GM12878 (cell line): ENCODE measurements around the gene TSKU. TPM values are rescaled to one million over a fixed set of nuclear protein-coding genes. Genes with fewer than 3 reads are reported as not detected.
A peak's percentile ranks its signal among the peaks of the same experiment; 100 is the strongest.

ENCODE experiments used
- ATAC-seq: fragments of 200-7000 bp; cut with Tn5 transposase; 3 replicates; pipeline ENCODE4 v1.9.1; 2020; ENCODE audit warnings: mild to moderate bottlenecking, moderate library complexity
- BruUV-seq: library from RNA; stranded (reverse); fragments of 400-500 nt; replicated peaks from 2 replicates; lab custom pipeline; 2021; lab: Mats Ljungman, UMichigan
- CTCF ChIA-PET: fragments of 300-600 bp; sonication (Branson Sonifier 250); formaldehyde crosslinking; extraction: SDS; loops from one replicate; lab custom pipeline; 2021; ENCODE audit warnings: inconsistent platforms; lab: Yijun Ruan, JAX
- POLR2A ChIA-PET: fragments of 350-600 bp; formaldehyde crosslinking; extraction: SDS; loops from one replicate; lab custom pipeline; 2021; ENCODE audit warnings: inconsistent platforms; lab: Charles Lee
- RAD21 ChIA-PET: fragments of 300-600 bp; sonication (Branson Sonifier 250); formaldehyde crosslinking; loops from one replicate; lab custom pipeline; 2023; ENCODE audit warnings: antibody characterized with exemption; ENCODE audit not compliant: unreplicated experiment; lab: Charles Lee
- SMC1A ChIA-PET: fragments of 300-600 bp; sonication (Branson Sonifier 250); formaldehyde crosslinking; loops from one replicate; lab custom pipeline; 2023; ENCODE audit not compliant: unreplicated experiment, uncharacterized antibody; lab: Charles Lee
- DNase-seq: peaks from one replicate; pipeline ENCODE4 v3.0.0-alpha.2; 2011; ENCODE audit warnings: low read depth, low spot score
- FAIRE-seq: peaks from 3 replicates; lab custom pipeline; 2011; peaks lifted over from hg19 to GRCh38; lab: Jason Lieb, UNC
- H2AFZ ChIP-seq: 2 replicates; pipeline ENCODE4 v1.6.0; 2011; ENCODE audit warnings: low read depth, low read length, control low read depth; ENCODE audit not compliant: control insufficient read depth
- H3K27ac ChIP-seq: 2 replicates; pipeline ENCODE4 v1.5.1; 2011; ENCODE audit warnings: control low read depth; ENCODE audit not compliant: control insufficient read depth, insufficient read depth
- H3K27me3 ChIP-seq, 2 experiments: replicated peaks in 1 of 2; 2 replicates each; pipeline versions ENCODE4 v1.6.0 to v1.6.1; 2011; ENCODE audit warnings: low read length in 1 of 2; ENCODE audit not compliant: control insufficient read depth in 2 of 2, insufficient read depth in 2 of 2
- H3K36me3 ChIP-seq, 2 experiments: 2 replicates each; pipeline ENCODE4 v1.5.1; 2011; ENCODE audit warnings: low read length in 1 of 2; ENCODE audit not compliant: control insufficient read depth in 2 of 2, insufficient read depth in 2 of 2
- H3K4me1 ChIP-seq: 2 replicates; pipeline ENCODE4 v1.6.1; 2011; ENCODE audit warnings: mild to moderate bottlenecking, low read length, moderate library complexity, mixed read lengths; ENCODE audit not compliant: control insufficient read depth, insufficient read depth
- H3K4me2 ChIP-seq: 2 replicates; pipeline ENCODE4 v1.6.0; 2011; ENCODE audit warnings: control low read depth; ENCODE audit not compliant: control insufficient read depth, insufficient read depth
- H3K4me3 ChIP-seq: fragments of 200-600 bp; sonication (generic); 2 replicates; pipeline ENCODE4 v1.5.1; 2016
- H3K79me2 ChIP-seq: 2 replicates; pipeline ENCODE4 v1.6.0; 2011; ENCODE audit warnings: low read length; ENCODE audit not compliant: control insufficient read depth, insufficient read depth
- H3K9ac ChIP-seq: 2 replicates; pipeline ENCODE4 v1.8.0; 2011; ENCODE audit warnings: low read length, control low read depth, mixed read lengths; ENCODE audit not compliant: control insufficient read depth, insufficient read depth
- H3K9me3 ChIP-seq: replicated peaks from 3 replicates; pipeline ENCODE4 v1.5.1; 2011; ENCODE audit warnings: mild to moderate bottlenecking, low read length; ENCODE audit not compliant: control insufficient read depth, insufficient read depth
- H4K20me1 ChIP-seq: 2 replicates; pipeline ENCODE4 v1.6.0; 2011; ENCODE audit not compliant: control insufficient read depth, insufficient read depth
- CTCF ChIP-seq, 3 experiments: IDR thresholded peaks in 2 of 3; conservative IDR thresholded peaks in 1 of 3; 2 replicates each; pipeline ENCODE4 v1.5.1; 2011; ENCODE audit warnings: low read depth in 3 of 3, low read length in 3 of 3, mild to moderate bottlenecking in 3 of 3, control low read depth in 2 of 3, moderate library complexity in 2 of 3, inconsistent platforms in 1 of 3, mixed read lengths in 1 of 3; ENCODE audit not compliant: control insufficient read depth in 2 of 3, insufficient read depth in 1 of 3; ENCODE audit errors: extremely low read depth in 1 of 3
- DPF2 ChIP-seq: fragments of 450-650 bp; IDR thresholded peaks from 2 replicates; pipeline ENCODE4 v1.6.1; 2017; ENCODE audit warnings: mild to moderate bottlenecking
- EP300 ChIP-seq, 2 experiments: fragments of 150-350 bp in 1 of 2; IDR thresholded peaks; 2 replicates each; pipeline ENCODE4 v1.6.1; 2011 to 2012; ENCODE audit warnings: low read depth in 2 of 2, low read length in 2 of 2, borderline replicate concordance in 1 of 2, improper control_type of control experiment in 1 of 2, inconsistent platforms in 1 of 2; ENCODE audit not compliant: control insufficient read depth in 1 of 2
- HDAC6 ChIP-seq: fragments of 200-600 bp; sonication (generic); IDR thresholded peaks from one replicate; pipeline ENCODE4 v1.8.0; 2017; ENCODE audit warnings: antibody characterized with exemption; ENCODE audit not compliant: unreplicated experiment
- IRF3 ChIP-seq: fragments of 450-650 bp; IDR thresholded peaks from 2 replicates; pipeline ENCODE4 v1.6.1; 2014; ENCODE audit warnings: mild to moderate bottlenecking
- JUNB ChIP-seq: IDR thresholded peaks from 2 replicates; pipeline ENCODE4 v1.6.1; 2016; ENCODE audit warnings: antibody characterized with exemption, mild to moderate bottlenecking
- PKNOX1 ChIP-seq: fragments of 450-650 bp; IDR thresholded peaks from 2 replicates; pipeline ENCODE4 v1.6.1; 2016; ENCODE audit warnings: mild to moderate bottlenecking
- RAD21 ChIP-seq: IDR thresholded peaks from 2 replicates; pipeline ENCODE4 v1.6.1; 2011; ENCODE audit warnings: mild to moderate bottlenecking, low read depth, low read length, moderate library complexity; ENCODE audit not compliant: insufficient read depth
- SMC3 ChIP-seq: IDR thresholded peaks from 2 replicates; pipeline ENCODE4 v1.6.1; 2011; ENCODE audit warnings: low read length, improper control_type of control experiment, borderline replicate concordance
- YY1 ChIP-seq: IDR thresholded peaks from 2 replicates; pipeline ENCODE4 v1.6.1; 2011; ENCODE audit warnings: low read depth, mild to moderate bottlenecking, low read length
- WGBS: methylation state at CpG from one replicate; pipeline ENCODE4 v1.1.6; 2016; ENCODE audit warnings: low lambda C conversion rate; ENCODE audit not compliant: insufficient replicate concordance, insufficient coverage; ENCODE audit errors: missing lambda C conversion rate; 5-methylcytosine and 5-hydroxymethylcytosine counted together
- in situ Hi-C: fragments of 300-500 bp; cut with MboI; formaldehyde crosslinking; loops from 9 replicates; pipeline ENCODE4 v1.14.3; 2018; ENCODE audit warnings: mixed read lengths
- intact Hi-C: fragments of 100-400 bp; cut with micrococcal nuclease; formaldehyde crosslinking; loops from one replicate; pipeline ENCODE4 v1.14.2; 2022; ENCODE audit not compliant: unreplicated experiment
- polyA plus RNA-seq, 11 experiments: library from polyadenylated mRNA; depleted of rRNA in 4 of 11; unstranded in 6 of 11; stranded (reverse) in 5 of 11; fragments of >200 nt; fragmentation: Nextera tagmentation in 4 of 11; fragmentation: Illumina TruSeq in 1 of 11; extraction: Ambion mirVana in 4 of 11; extraction: Trizol in 1 of 11; gene quantifications; 1 replicate in 1 of 11; 2 replicates in 10 of 11; pipeline versions ENCODE4 v1.2.1 to v1.2.3, GENCODE V29; 2011 to 2016; ENCODE audit warnings: inconsistent platforms in 2 of 11, missing spikeins in 2 of 11, low read depth in 1 of 11
- total RNA-seq, 4 experiments: library from RNA; depleted of rRNA in 3 of 4; stranded (reverse); fragments of >200 nt in 3 of 4; fragmentation: Illumina TruSeq in 1 of 4; extraction: Trizol in 1 of 4; gene quantifications; 2 replicates each; pipeline versions ENCODE4 v1.2.1 to v1.2.3, GENCODE V29; 2013 to 2021

The TSKU gene
- total and polyA plus RNA-seq, 10 of the 15 experiments (the other 5 are each of a cell fraction or from before 2014, with no cell fraction given): 0.04 to 1.5 (median 0.62) TPM

GRCh38 chr11:76810151-76810853, 27.1 kb downstream of the TSKU start:
- Histone ChIP-seq H3K4me1 (no peaks in the 10 kb centered on the region; the same call in 1 of the 2 replicates), H3K4me2 (peak overlapping the region; percentile 41), H3K79me2 (no peaks in the 10 kb centered on the region), H4K20me1 (no peaks in the 10 kb centered on the region), H3K9ac (no peak overlapping the region), H3K27me3 (peaks cover 0 to 2% of the 10 kb centered on the region in 2 experiments; a peak in 1 of 4 replicates), H3K9me3 (no peaks in the 10 kb centered on the region; the same call in 2 of the 3 replicates), H3K27ac (no peak overlapping the region), H3K36me3 (no peaks in the 10 kb centered on the region), H2AFZ (peak overlapping the region; percentile 92), H3K4me3 (no peak overlapping the region)
- ChIA-PET POLR2A (no interaction called here), SMC1A (interaction anchor here (1.1 to 7.7 kb wide), 2 partner anchors 8 to 109 kb away, joined by 3 to 88 read pairs; no protein-coding TSS in a partner anchor), CTCF (interaction anchor here (0.6 to 8.9 kb wide), 11 partner anchors 7 to 237 kb away, joined by 3 to 229 read pairs (median 5); no protein-coding TSS in a partner anchor), RAD21 (interaction anchor here (3.5 kb wide), 1 partner anchor 109 kb away, joined by 44 read pairs; no protein-coding TSS in a partner anchor)
- BruUV-seq: no TSS peak
- TF ChIP-seq SMC3: peak; percentile 45; the same call in 1 of the 2 replicates
- TF ChIP-seq PKNOX1: 0 out of 2 replicates have a peak, but pooled peaks have one; percentile 10
- TF ChIP-seq EP300 (IDR thresholded peaks at IDR 0.05; ENCODE audit: borderline replicate concordance in 1 of 2, control insufficient read depth in 1 of 2, low read depth in 2 of 2, low read length in 2 of 2): no peak
- peak; percentile 63 for TF ChIP-seq RAD21
- no peak for TF ChIP-seq YY1
- no peak for TF ChIP-seq DPF2
- TF ChIP-seq HDAC6: no peak
- TF ChIP-seq IRF3: no peak
- TF ChIP-seq CTCF (IDR thresholded peaks at IDR 0.05 in 2 of 3, conservative IDR thresholded peaks at IDR 0.05 in 1 of 3; ENCODE audit: control insufficient read depth in 2 of 3, extremely low read depth in 1 of 3, insufficient read depth in 1 of 3, low read depth in 3 of 3, low read length in 3 of 3): peak; percentile 31 to 58 (median 39); a peak in 5 of 6 replicates
- peak; percentile 40 for TF ChIP-seq JUNB
- ATAC-seq (peak; percentile 63), DNase-seq (no peak), FAIRE-seq (no peak)
- intact Hi-C loops: loop anchor here (1.0 kb wide), 2 partner anchors 109 to 281 kb away; no protein-coding TSS in a partner anchor
- in situ Hi-C loops: loop anchor here (5.0 kb wide), 1 partner anchor 107 kb away; no protein-coding TSS in a partner anchor
- WGBS: 71% methylated on average over 11 of the region's 11 CpGs
